Fibroblast of peridontal ligament (primary cell): ENCODE results near the gene EGF.

Source experiments
- DNase-seq: peaks from one replicate; pipeline ENCODE4 v3.0.0-alpha.2; 2010; ENCODE audit errors: extremely low read depth

Gene EGF

GRCh38 chr4:109959195-109959594 lies 46.5 kb downstream of the EGF start:
- DNase-seq = no peak

- DNase-seq = no peak
These were observed 49.7 kb downstream of the EGF start for GRCh38 chr4:109962401-109962800.

GRCh38 chr4:109966891-109967481 lies 54.3 kb downstream of the EGF start:
- DNase-seq = no peak

- no peak for DNase-seq
These were observed 55.3 kb downstream of the EGF start for GRCh38 chr4:109967798-109968520.

GRCh38 chr4:109969087-109969486 lies 56.4 kb downstream of the EGF start:
- no peak for DNase-seq

GRCh38 chr4:109969919-109970318 lies 57.2 kb downstream of the EGF start:
- DNase-seq = no peak

GRCh38 chr4:109972786-109973528 lies 60.3 kb downstream of the EGF start:
- DNase-seq = no peak

GRCh38 chr4:109973529-109973905 lies 60.8 kb downstream of the EGF start:
- DNase-seq = no peak

- no peak for DNase-seq
These were observed 63.5 kb downstream of the EGF start for GRCh38 chr4:109976189-109976588.

GRCh38 chr4:109977854-109978501 lies 65.3 kb downstream of the EGF start:
- DNase-seq = peak; percentile 69

- DNase-seq = no peak
These were observed 66.2 kb downstream of the EGF start for GRCh38 chr4:109978704-109979454.

- DNase-seq = peak; percentile 59
These were observed 67.4 kb downstream of the EGF start for GRCh38 chr4:109979920-109980717.

- no peak for DNase-seq
These were observed 69.3 kb downstream of the EGF start for GRCh38 chr4:109981936-109982335.

GRCh38 chr4:109982521-109982920 lies 69.8 kb downstream of the EGF start:
- DNase-seq = no peak

- peak; percentile 78 for DNase-seq
These were observed 73.6 kb downstream of the EGF start for GRCh38 chr4:109985993-109986974.

GRCh38 chr4:109989044-109989443 lies 76.4 kb downstream of the EGF start:
- DNase-seq = no peak

- DNase-seq = no peak
These were observed 76.9 kb downstream of the EGF start for GRCh38 chr4:109989618-109990017.

GRCh38 chr4:109990261-109991257 lies 77.9 kb downstream of the EGF start:
- no peak for DNase-seq
